Kasumi-1 (cell line): Measurements from ENCODE around the gene PIK3CG.
"Not testable (repeated sequence)": the region's sequence is repeated elsewhere in the genome, so short reads cannot be mapped to it uniquely, and the experiment has no call there.

Experiments used
- DNase-seq, 2 experiments: peaks; one replicate each; lab custom pipeline; 2025; lab: John Stamatoyannopoulos, UW

PIK3CG gene

DNA sequence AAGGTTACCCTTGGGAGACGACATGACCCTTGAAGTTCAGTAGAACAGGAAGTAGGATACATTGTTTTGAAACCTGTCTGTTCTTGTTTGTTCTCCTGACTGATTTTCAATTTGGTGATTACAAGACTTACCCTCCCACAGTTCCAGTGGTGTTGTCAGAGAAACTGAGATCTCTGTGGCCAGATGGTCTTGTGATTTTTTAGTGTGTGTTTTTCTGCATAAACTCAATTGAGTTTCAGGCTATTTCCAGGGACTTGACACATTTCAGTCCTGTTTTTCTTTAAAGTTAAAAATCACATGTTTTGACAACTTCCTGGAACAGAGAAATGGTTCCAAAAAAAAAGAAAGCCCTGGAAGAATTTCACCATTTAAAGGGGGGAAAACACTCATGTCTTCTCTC lies 22.3 kb downstream of the PIK3CG start:
- DNase-seq = no peak

DNA sequence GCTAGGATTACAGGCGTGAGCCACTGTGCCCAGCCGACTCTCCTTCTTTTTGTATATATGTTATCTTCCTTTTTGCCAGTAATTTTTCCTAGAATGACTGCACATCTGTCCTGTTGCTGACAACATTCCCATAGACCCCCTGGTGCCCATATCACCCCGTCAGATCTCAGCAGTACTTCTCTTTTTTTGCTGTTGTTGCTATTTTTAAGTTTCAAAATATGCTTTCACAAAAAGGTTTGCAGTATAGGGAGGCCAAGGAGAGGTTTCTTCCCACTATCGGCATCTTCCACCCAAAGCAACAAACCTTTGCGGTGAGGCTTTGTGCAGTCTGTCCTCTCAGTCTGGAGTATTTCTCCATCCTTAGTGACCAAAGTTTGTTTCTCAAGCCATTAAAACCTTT lies 23.1 kb downstream of the PIK3CG start:
- DNase-seq = no peak

DNA sequence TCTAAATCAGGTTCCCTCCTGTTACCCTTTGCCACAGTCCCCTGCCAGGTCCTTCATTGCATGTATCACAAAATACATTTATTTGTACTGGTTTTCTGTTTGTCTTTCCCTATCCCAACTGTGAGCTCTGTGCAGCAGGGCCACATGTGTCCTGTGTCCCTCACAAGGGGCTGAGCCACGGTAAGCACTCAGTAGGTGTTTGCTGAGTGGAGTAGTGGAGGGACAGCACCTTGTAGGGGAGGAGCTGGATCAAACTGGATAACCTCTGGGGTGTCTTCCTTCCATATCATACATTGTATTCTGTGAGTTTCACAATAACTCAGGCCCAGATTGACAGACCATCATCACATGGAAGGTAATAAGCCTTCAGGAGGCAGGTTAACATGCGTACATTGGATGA lies 25.9 kb downstream of the PIK3CG start:
- DNase-seq = no peak

DNA sequence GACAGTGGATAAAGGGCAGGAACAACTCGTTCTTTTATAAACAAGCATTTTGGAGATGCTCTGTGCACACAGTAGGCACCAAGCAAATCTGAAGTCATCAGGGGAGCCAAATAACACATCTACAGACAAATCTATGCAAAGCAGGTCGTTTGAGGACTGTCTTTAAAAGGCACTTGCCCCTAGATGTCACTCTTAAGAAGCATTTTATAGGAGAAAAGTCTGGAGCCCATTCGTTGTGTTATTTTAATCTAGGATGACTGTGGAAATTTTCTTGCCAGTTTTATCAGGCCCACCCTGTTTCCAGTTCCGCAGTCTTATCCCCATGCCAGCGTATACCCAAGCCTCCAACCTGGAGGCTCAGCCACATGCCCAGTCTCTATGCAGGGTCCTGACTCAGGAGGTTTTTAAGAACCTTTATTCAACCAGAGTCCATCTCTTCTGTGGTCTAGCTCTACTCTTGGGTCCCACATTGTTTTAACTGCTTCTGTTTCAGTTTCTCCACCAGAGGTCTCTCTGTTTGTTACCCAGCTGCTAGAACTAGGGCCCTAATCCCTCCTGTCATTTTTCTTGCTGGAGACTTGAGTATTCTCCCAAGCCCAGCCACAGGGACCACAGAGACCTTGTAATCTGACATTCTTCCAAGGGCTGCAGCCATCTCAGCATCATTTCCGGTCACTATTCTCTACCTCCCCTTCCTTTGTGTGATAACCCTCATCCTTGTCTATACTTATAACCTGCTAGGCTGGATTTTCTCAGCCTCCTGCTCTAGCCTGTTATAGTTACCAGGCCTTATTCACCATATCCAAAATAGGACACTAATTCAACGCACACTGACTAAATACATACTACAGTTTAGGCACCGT lies 26.7 kb downstream of the PIK3CG start:
- peak; percentile 4 to 8 for DNase-seq

DNA sequence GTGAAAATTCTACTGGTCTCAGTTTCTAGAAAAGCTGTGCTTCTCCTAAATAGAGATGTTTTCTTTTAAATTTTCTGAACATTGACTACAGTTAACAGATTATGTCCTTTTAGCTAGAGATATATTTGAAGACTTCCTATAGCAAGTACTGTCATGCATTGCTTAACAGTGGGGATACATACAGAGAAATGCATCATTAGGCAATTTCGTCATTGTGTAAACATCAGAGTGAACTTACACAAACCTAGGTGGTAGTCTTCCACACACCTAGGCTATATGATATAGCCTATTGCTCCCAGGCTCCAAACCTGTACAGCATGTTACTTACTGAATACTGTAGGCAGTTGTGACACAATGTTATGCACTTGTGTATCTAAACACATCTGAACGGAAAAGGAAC lies 28.5 kb downstream of the PIK3CG start:
- DNase-seq = no peak

DNA sequence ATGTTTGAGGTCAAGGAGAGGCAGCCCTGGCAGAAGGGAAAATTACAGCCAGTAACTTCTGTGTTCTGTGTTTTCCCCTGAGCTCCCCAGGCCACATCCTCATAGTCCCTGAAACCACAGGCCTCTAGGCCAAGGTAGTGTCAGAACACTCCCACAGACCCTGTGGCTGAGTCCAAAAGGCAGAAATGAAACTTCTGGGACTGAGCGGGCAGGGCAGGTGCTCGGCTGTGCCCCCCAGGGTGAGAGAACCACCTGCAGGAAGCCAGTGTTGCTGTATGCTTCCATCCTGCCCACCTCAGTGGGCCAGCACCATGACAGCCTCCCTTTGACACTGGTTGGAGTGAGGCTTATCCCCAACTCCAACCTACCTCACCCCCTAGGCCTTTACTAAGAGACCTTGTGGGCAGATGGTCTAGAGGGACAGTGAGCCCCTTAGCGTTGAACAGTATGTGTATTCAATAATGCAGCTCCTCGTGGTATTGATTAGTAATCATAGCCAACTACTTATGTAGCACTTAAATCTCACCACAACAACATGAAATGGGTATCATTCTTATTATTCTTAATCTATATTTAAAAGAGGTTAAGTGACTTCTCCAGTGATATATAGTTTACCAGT lies 30.3 kb downstream of the PIK3CG start:
- DNase-seq = peak; percentile 77 to 90

DNA sequence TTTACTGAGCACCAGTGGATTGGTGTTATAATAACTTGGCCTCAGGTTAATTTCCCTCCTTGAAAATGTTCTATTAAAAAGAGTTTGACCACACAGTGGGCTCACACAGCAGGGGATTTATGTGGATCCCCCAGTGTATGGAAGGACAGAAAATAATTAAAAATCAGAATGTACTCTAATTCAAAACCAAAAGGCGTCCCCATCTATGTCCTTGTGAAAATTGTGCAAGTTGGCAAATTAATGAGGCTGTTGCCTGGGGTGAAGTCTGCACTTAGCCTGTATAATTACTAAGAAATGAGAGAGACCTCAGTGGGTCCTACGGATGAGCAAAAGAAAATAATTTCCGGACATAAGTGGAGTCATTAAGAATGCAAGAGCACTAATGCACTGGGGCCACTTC lies 31.1 kb downstream of the PIK3CG start:
- no peak for DNase-seq

DNA sequence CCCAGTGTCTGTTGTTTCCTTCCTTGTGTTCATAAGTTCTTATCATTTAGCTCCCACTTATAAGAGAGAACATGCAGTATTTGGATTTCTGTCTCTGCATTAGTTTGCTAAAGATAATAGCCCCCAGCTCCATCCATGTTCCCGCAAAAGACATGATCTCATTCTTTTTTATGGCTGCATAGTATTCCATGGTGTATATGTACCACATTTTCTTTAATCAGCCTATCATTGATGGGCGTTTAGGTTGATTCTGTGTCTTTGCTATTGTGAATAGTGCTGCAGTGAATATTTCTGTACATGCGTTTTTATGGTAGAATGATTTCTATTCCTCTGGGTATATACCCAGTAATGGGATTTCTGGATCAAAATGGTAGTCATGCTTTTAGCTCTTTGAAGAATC lies 32.5 kb downstream of the PIK3CG start:
- not testable (repeated sequence) for DNase-seq

DNA sequence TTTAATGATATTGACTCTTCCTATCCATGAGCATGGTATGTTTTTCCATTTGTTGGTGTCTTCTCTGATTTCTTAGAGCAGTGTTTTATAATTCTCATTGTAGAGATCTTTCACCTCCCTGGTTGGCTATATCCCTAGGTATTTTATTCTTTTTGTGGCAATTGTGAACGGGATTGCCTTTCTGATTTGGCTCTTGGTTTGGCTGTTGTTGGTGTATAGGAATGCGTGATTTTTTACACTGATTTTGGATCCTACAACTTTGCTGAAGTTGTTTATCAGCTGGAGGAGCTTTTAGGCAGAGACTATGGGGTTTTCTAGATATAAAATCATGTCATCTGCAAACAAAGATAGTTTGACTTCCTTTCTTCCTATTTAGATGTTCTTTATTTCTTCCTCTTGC lies 33.9 kb downstream of the PIK3CG start:
- not testable (repeated sequence) for DNase-seq

DNA sequence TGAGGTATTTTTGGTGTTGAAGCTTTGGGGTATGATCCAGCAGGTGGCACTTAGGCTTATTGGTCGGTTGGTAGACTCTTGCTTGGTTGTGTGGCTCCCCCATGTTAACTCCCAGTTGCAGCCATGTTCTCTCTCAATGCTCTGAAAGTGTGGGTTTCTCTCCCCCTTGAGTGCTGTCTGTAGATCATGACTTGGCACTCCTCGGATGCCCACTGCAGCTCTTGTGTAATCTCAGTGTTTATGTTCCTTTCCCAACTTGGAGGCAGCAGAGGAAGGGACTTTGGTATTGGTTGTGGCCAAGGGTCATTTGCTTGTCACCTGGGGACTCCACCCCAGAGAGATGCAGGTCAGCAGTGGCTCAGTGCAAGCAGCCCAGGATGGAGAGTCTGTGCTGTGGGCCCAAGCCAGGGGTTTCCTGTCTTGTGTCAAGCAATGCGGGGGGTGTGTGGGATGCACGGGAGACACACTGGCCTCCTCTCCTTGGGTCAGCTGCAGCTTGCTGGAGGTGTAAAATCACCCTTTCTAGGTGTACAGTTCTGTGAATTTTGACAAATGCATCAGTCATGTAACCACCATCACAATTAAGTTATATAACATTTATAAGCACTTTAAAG lies 36.9 kb downstream of the PIK3CG start:
- no peak for DNase-seq

DNA sequence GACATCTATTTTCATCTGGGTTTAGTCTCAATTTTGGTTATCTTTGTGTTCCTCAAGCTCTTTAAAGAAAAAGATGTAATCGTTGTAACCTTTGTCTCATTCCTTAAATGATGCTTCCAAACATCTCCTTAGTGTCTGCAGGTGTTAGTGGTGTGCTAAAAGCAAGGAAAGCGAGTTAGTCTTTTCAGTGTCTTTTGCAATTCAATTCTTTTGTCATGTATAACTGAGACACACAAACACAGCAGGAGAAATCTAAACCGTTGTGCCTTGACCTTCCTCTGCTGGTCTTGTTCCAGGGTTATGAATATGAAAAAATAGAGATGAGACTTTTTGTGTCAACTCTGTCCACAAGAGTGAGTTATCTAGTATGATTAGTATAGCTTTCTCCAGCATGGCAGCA lies 40.7 kb downstream of the PIK3CG start:
- no peak for DNase-seq

DNA sequence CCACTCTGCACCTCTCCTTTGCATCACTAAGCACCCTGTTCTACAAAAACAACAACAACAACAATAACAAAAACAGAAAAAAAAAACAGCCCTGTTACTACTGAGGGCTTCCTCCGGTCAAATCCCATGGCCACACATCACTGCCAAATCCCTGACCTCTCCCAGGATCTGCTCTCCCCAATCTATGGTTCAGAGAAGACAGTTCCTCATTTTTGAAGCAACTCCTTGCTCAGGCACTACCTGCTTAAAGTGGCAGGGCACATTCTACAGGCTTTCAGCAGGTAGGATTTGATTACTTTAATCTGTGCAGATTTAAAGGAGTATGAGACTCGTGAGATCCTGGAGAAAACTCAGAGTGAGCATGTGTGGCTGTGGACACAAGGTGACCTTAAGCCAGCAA lies 46.9 kb downstream of the PIK3CG start:
- no peak for DNase-seq

DNA sequence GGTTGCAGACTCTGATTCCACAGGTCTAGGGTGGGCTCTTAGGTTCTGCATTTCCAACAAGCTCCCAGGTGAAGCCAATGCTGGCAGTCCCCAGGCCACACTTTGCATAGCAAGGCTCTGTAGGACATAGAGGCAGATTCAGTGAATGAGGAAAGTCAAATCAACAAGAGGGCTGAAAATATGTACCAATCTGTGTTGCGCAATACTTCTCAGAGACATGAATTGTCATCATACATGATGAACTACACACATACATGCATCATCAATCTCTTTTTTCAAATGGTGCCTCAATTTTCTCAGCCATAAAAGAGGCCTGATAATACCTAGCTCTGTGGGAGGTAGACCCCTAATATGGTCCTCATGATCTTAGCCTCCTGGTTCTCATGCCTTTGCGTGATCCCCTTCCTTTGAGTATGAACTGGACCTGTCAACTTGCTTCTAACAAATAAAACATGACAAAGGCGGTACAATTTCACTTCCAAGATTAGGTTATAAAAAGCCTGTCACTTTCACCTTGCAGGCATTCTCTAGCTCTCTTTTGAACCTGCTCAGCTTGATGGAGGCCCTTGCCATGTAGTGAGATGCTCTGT lies 49.0 kb downstream of the PIK3CG start:
- DNase-seq = no peak

DNA sequence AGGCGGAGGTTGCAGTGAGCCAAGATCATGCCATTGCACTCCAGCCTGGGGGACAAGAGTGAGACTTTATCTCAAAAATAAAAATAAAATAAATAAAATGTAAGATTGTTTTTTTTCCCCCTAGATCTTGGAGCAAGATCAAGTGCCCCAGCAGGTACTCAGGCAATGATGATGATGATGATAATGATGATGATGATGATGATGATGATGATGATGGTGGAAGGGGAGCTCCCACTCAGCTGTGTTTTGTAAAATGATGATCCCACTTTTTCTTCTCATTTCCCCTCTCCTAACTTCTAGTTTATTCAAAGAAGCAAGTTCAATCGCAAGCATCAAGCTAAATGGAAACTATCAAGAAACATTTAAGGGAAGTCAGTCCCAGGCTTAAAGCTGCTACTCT lies 50.3 kb downstream of the PIK3CG start:
- no peak for DNase-seq

DNA sequence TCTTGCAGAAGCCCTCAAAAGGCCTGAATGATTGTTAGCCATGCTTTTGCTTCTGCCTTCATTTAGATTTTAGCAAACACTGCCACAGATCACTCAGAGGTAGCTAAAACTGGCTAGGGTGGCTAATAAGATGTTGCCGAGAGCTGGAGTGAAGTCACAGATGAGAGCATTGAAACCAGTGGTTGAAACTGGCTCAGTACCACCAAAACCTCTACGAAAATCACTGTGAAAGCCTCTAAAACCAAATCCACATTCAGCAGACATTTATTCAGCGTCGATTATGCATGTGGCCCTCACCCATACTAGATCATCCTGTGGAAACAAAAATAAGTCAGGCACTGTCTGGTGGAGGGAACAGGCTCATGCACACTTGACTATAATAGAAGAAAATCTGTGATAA lies 50.8 kb downstream of the PIK3CG start:
- DNase-seq = no peak

DNA sequence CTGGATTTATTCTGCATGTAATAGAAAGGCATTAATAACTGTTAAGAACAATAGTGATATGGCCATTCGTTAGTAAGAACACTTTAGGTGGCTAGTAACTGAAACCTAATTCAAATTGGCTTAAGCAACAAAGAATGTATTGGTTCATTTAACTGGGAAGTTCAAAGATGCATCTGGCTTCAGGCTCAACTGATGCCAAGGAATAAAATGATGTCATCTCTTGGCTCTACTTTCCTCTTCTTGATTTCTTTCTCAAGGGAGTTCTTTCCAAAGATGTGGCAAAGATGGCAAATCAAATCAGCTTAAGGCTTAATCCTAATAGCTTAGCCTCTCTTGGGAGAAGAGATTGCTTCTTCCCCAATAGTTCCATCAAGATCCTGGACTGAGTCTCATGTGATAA lies 51.6 kb downstream of the PIK3CG start:
- DNase-seq = no peak

DNA sequence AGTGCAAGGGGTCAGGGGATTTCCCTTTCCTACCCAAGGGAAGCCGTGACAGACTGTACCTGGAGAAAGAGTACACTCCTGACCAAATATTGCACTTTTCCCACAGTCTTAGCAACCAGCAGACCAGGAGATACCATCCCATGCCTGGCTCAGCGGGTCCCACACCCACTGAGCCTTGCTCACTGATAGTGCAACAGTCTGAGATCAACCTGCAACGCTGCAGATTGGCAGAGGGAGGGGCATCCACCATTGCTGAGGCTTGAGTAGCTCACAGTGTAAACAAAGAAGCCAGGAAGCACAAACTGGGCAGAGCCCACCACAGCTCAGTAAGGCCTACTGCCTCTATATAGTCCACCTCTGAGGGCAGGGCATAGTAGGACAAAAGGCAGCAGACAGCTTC lies 53.9 kb downstream of the PIK3CG start:
- DNase-seq = no peak

DNA sequence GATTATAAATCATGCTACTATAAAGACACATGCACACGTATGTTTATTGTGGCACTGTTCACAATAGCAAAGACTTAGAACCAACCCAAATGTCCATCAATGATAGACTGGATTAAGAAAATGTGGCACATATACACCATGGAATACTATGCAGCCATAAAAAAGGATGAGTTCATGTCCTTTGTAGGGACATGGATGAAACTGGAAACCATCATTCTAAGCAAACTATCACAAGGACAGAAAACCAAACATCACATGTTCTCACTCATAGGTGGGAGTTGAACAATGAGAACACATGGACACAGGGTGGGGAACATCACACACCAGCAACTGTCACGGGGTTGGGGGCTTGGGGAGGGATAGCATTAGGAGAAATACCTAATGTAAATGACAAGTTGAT lies 59.4 kb downstream of the PIK3CG start:
- not testable (repeated sequence) for DNase-seq

DNA sequence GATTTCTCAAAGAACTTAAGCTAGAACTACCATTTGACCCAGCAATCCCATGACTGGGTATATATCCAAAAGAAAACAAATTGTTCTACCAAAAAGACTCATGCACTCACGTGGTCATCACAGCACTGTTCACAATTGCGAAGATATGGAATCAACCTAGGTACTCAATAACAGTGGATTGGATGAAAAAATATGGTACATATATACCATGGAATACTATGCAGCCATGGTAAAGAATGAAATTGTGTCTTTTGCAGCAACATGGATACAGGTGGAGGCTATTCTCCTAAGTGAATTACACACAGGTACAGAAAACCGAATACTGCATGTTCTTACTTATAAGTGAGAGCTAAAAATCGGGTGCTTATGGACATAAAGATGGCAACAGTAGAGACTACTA lies 61.8 kb downstream of the PIK3CG start:
- no peak for DNase-seq

DNA sequence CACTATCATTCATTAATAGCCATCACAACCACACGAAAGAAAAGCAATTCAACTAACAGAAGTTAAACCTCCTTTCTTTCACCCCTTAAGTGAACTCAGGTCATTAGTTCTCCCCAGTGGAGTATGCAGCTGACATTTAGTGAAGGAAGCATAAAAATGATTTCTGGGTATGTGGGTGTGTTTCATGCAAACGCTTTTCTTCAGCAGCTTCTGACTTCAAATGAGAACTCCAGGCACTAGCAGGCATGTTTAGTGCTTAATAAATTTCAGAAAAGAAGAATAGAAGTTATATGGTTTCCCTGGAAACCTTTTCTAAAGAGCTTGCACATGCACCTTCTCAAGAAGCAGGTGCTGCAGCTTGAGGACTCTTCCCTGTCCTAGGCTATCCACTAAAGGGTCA lies 62.5 kb downstream of the PIK3CG start:
- DNase-seq = no peak

DNA sequence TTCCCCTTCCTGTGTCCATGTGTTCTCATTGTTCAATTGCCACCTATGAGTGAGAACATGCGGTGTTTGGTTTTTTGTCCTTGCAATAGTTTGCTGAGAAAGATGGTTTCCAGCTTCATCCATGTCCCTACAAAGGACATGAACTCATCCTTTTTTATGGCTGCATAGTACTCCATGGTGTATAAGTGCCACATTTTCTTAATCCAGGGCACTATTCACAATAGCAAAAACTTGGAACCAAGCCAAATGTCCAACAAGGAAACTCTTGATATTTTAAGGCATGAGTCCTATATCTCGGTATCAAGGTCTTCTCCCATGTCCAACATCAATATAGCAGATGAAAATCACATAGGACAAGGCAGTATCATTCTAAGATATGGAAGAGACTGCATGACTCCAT lies 64.5 kb downstream of the PIK3CG start:
- DNase-seq = not testable (repeated sequence)

DNA sequence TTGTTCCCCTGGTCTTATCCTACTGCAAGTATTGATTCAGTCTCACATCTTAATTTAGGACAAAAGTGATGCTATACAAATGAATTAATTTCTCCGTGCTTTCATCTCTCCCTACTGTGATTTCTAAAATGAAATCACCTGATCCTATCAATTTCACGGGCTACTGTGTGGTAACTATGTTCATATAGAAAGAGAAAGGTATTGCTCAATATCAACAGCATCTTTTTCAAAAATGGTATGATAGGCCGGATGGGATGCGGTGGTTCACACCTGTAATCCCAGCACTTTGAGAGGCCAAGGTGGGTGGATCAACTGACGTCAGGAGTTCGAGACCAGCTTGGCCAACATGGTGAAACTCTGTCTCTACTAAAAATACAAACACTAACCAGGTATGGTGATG lies 71.2 kb downstream of the PIK3CG start:
- no peak for DNase-seq

DNA sequence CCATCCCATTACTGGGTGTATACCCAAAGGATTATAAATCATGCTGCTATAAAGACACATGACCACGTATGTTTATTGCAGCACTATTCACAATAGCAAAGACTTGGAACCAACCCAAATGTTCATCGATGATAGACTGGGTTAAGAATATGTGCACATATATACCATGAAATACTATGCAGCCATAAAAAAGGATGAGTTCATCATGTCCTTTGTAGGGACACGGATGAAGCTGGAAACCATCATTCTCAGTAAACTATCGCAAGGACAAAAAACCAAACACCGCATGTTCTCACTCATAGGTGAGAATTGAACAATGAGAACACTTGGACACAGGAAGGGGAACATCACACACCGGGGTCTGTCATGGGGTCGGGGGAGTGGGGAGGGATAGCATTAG lies 73.0 kb downstream of the PIK3CG start:
- DNase-seq = not testable (repeated sequence)
